ENCODE results near the gene IL2RA.

- no peak for TF ChIP-seq CTCF (optimal IDR thresholded peaks at IDR 0.05 in 1 of 3, IDR thresholded peaks at IDR 0.05 in 1 of 3, conservative IDR thresholded peaks at IDR 0.05 in 1 of 3; ENCODE audit: extremely low read depth in 1 of 3, insufficient read depth in 2 of 3, low read length in 3 of 3)
- no peak for TF ChIP-seq EZH2 (IDR thresholded peaks at IDR 0.05; ENCODE audit: low read length)
Observed at GRCh38 chr10:5963071-5963470, 99.1 kb downstream of the IL2RA start.
